ENCODE data around the gene DISC1.
"Not testable (repeated sequence)": the region's sequence is repeated elsewhere in the genome, so short reads cannot be mapped to it uniquely, and the experiment has no call there.

Gene DISC1

GRCh38 chr1:231667896-231668506 is 41.4 kb downstream of the DISC1 start:
- no peak for DNase-seq (ENCODE audit: low read depth in 3 of 3)

- DNase-seq (ENCODE audit: low read depth in 3 of 3) = no peak
Measured at GRCh38 chr1:231668826-231669225, 42.2 kb downstream of the DISC1 start.

- not testable (repeated sequence) for DNase-seq (ENCODE audit: low read depth in 3 of 3)
Measured at GRCh38 chr1:231669864-231670621, 43.5 kb downstream of the DISC1 start.

GRCh38 chr1:231670755-231671154 is 44.2 kb downstream of the DISC1 start:
- DNase-seq (ENCODE audit: low read depth in 3 of 3) = no peak

GRCh38 chr1:231674575-231674974 is 48.0 kb downstream of the DISC1 start:
- no peak for DNase-seq (ENCODE audit: low read depth in 3 of 3)

- no peak for DNase-seq (ENCODE audit: low read depth in 3 of 3)
Measured at GRCh38 chr1:231676487-231676886, 49.9 kb downstream of the DISC1 start.

- DNase-seq (ENCODE audit: low read depth in 3 of 3) = no peak
Measured at GRCh38 chr1:231677442-231677841, 50.9 kb downstream of the DISC1 start.

- no peak for DNase-seq (ENCODE audit: low read depth in 3 of 3)
Measured at GRCh38 chr1:231678011-231678432, 51.4 kb downstream of the DISC1 start.

GRCh38 chr1:231679109-231679508 is 52.5 kb downstream of the DISC1 start:
- DNase-seq (ENCODE audit: low read depth in 3 of 3) = no peak

GRCh38 chr1:231681006-231681405 is 54.4 kb downstream of the DISC1 start:
- no peak for DNase-seq (ENCODE audit: low read depth in 3 of 3)

GRCh38 chr1:231682779-231683178 is 56.2 kb downstream of the DISC1 start:
- no peak for DNase-seq (ENCODE audit: low read depth in 3 of 3)

- DNase-seq (ENCODE audit: low read depth in 3 of 3) = no peak
Measured at GRCh38 chr1:231683439-231684165, 57.0 kb downstream of the DISC1 start.

GRCh38 chr1:231684356-231685244 is 58.0 kb downstream of the DISC1 start:
- DNase-seq (ENCODE audit: low read depth in 3 of 3) = no peak

- no peak for DNase-seq (ENCODE audit: low read depth in 3 of 3)
Measured at GRCh38 chr1:231686384-231686783, 59.8 kb downstream of the DISC1 start.

GRCh38 chr1:231688989-231689388 is 62.4 kb downstream of the DISC1 start:
- DNase-seq (ENCODE audit: low read depth in 3 of 3) = no peak

GRCh38 chr1:231690059-231690458 is 63.5 kb downstream of the DISC1 start:
- DNase-seq (ENCODE audit: low read depth in 3 of 3) = no peak

GRCh38 chr1:231691618-231692259 is 65.1 kb downstream of the DISC1 start:
- DNase-seq (ENCODE audit: low read depth in 3 of 3) = no peak

GRCh38 chr1:231693361-231694074 is 66.9 kb downstream of the DISC1 start:
- no peak for DNase-seq (ENCODE audit: low read depth in 3 of 3)

- DNase-seq (ENCODE audit: low read depth in 3 of 3) = no peak
Measured at GRCh38 chr1:231694075-231694431, 67.5 kb downstream of the DISC1 start.

GRCh38 chr1:231694465-231695077 is 68.0 kb downstream of the DISC1 start:
- no peak for DNase-seq (ENCODE audit: low read depth in 3 of 3)
